Inferior parietal cortex (tissue), 1 donor: ENCODE measurements around the gene ALDH1L1.

ENCODE experiments used
- DNase-seq: peaks from one replicate; pipeline ENCODE4 v3.0.0-alpha.2; 2016; ENCODE audit errors: extremely low spot score

The ALDH1L1 gene

GRCh38 chr3:126154391-126155279 lies 25.8 kb downstream of the ALDH1L1 start:
- no peak for DNase-seq

- DNase-seq = no peak
Measured at GRCh38 chr3:126153695-126154360, 26.6 kb downstream of the ALDH1L1 start.

- DNase-seq = no peak
Measured at GRCh38 chr3:126152901-126153694, 27.3 kb downstream of the ALDH1L1 start.

- no peak for DNase-seq
Measured at GRCh38 chr3:126152458-126152857, 27.9 kb downstream of the ALDH1L1 start.

DNA sequence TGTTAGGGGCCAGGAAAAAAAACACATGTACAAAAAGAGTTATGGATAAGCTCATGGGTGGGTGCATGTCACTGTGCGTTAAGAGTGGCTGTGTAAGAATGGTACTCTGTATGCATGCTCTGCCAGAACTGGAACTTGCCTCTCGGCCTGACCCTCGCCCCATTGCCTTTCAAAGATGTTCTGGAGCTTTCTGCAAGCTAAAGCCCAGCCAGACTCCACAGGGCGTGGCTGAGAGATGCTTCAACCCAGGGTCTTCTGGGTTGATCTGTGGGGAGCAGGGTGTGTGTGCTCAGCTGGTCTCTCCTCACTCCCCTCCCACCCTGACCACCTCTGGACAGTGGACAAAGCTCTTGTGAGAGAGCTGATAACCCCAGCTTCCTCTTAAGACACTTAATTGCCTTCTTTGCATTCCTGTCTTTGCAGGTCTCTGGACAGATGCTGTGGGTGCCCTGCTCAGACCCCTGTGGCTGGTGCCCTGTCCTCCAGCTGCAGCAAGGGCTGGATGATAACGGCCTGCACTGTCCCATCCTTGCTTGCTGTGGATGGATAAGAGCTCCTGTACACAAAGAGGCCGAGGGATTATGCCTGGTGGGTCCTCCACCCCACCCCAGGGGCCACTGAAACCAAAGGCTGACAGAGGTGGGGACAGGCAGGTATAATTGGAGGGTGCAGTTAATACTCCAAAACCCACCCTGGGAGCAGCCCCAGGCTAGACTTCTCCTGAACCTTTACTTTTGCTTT lies 28.7 kb downstream of the ALDH1L1 start:
- DNase-seq = no peak

GRCh38 chr3:126149960-126150515 lies 30.3 kb downstream of the ALDH1L1 start:
- DNase-seq = no peak

DNA sequence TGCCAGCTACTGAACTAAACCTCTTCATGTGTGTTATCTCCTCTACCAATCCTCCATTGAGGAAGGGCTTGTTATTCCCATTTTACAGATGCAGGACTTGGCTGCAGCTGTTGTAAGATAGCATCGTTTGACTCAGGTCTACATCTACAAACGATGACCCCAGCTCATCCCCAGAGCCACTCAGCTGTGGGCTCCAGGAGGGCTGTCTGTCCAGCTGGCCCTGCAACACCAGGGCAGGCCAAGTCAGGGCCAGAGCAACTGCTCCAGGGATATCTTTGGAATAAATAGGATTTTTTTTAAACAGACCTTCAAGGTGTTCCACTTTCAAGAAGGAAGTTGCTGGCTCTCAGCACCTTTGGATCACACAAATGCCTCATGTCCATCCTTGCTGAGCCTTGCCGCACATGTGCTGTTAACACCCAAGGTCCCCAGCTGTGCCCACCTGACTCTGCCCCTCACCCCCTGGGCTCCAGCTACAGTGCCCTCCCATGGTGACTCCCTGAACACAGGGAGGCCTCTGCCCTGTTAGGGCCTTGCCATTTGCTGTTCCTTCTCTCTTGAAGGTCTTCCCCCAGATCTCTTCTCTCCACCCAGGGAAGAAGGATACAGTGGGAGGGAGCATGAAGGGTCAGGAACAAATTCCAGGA lies 31.0 kb downstream of the ALDH1L1 start:
- DNase-seq = no peak

GRCh38 chr3:126147932-126148683 lies 32.3 kb downstream of the ALDH1L1 start:
- no peak for DNase-seq

- no peak for DNase-seq
Measured at GRCh38 chr3:126147147-126147931, 33.0 kb downstream of the ALDH1L1 start.

GRCh38 chr3:126146525-126147146 lies 33.8 kb downstream of the ALDH1L1 start:
- DNase-seq = no peak

GRCh38 chr3:126146034-126146433 lies 34.4 kb downstream of the ALDH1L1 start:
- no peak for DNase-seq

DNA sequence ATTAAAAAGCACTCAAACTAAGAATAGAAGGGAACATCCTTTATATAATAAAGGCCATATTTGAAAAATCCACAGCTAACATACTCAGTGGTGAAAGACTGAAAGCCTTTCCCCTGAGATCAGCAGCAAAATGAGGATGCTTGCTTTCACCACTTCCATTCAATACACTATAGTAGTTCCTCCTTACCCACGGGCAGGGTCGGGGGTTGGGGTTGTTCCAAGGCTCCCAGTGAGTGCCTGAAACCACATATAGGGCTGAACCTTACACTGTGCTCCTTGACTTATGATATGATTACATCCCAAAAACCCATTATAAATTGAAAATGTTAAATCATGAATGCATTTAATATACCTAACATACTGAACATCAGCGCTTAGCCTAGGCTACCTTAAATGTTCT lies 37.7 kb downstream of the ALDH1L1 start:
- no peak for DNase-seq

- DNase-seq = no peak
Measured at GRCh38 chr3:126137490-126138130, 42.8 kb downstream of the ALDH1L1 start.

GRCh38 chr3:126136428-126137220 lies 43.8 kb downstream of the ALDH1L1 start:
- DNase-seq = no peak

DNA sequence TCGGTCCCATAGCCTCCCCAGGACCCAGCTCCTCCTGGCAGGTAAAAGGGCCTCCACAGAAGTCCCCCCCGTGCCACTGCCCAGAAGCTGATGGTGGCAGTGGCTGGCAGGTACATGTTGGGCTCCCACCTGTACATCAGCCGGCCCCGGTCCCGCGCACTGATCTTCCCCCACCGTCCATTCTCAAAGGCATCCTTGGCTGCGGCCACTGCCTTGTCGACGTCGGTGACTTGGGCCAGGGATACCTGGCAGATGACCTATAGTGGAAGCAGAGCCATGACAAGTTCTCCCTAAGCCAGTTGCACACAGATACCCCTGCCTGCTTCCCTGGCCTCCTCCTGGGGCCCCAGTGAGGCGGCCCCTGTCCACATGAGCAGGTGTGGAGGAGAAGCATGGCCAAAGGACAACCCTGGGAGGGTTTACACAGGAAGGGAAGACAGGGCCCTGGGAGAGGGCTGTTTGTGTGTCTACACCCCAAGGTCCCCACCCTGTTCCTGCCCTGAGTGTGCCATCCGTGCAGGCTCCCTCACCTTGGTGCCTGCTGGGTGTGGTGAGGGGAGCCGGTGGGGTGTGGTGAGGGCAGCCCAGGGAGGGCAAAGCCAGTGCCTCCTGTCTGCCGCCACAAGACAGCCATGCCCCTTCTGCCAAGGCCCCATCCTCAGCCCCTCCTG lies 44.8 kb downstream of the ALDH1L1 start:
- DNase-seq = no peak

GRCh38 chr3:126135071-126135405 lies 45.3 kb downstream of the ALDH1L1 start:
- DNase-seq = no peak
